ENCODE measurements around the gene RNU1-2. TPM values are rescaled to one million over a fixed set of nuclear protein-coding genes. Genes with fewer than 3 reads are reported as not detected.
"Not testable (repeated sequence)": the region's sequence is repeated elsewhere in the genome, so short reads cannot be mapped to it uniquely, and the experiment has no call there.

RNU1-2 gene
- total RNA-seq, 2 experiments from 2014 or later = 4,982 to 5,937 TPM

GRCh38 chr1:16893796-16894195 lies 2.0 kb upstream of the RNU1-2 start:
- H3K27me3 ChIP-seq (ENCODE audit: control insufficient read depth in 1 of 2, insufficient read depth in 2 of 2, low read length in 2 of 2); H3K9me3 Mint-ChIP-seq; H3K4me3 Mint-ChIP-seq; POLR2A ChIA-PET; intact Hi-C loops (cut with DNase I, micrococcal nuclease); H3K36me3 ChIP-seq (ENCODE audit: insufficient read depth, low read length); H3K27ac ChIP-seq (ENCODE audit: low read depth in 1 of 2, low read length in 2 of 2); CTCF ChIA-PET; ATAC-seq (ENCODE audit: poor library complexity); H3K9me3 ChIP-seq (ENCODE audit: control insufficient read depth in 1 of 2, insufficient read depth in 1 of 2, low read length in 2 of 2); DNase-seq; H3K27me3 Mint-ChIP-seq; H3K4me3 ChIP-seq (ENCODE audit: low read length): not testable (repeated sequence)
- H3K4me1 ChIP-seq (ENCODE audit: insufficient read depth, low read length) = peaks cover 32% of the 10 kb centered on the region
- peaks cover 55% of the 10 kb centered on the region for H3K4me1 Mint-ChIP-seq (ENCODE audit: low read depth)
- peaks cover 13% of the 10 kb centered on the region for H3K36me3 Mint-ChIP-seq (ENCODE audit: low read depth)
- peak overlapping the region; percentile 99 for H3K27ac Mint-ChIP-seq

GRCh38 chr1:16894338-16894737 lies 1.4 kb upstream of the RNU1-2 start:
- not testable (repeated sequence) for H3K36me3 ChIP-seq (ENCODE audit: insufficient read depth, low read length); H3K27ac ChIP-seq (ENCODE audit: low read depth in 1 of 2, low read length in 2 of 2)
- peaks cover 49% of the 10 kb centered on the region for H3K4me1 Mint-ChIP-seq (ENCODE audit: low read depth)

DNA sequence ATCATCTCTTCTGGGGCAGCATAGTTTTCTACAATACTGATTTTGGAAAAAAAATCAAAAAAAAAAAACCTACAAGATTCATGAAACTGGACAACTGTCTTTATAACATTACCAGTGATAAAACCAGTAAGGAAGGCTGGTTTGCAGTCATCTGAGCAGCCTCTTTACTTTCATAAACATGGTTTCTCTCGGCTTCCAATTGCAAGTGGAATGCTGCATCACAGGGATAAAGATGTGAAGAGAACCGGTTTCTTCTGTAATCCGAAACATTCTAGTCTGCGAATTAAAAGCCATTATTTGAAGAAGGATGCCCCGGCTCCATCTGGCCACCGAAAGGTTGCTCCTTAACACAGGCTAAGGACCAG lies 565 bp upstream of the RNU1-2 start:
- CTCF ChIA-PET; H3K36me3 ChIP-seq (ENCODE audit: insufficient read depth, low read length); H3K9me3 ChIP-seq (ENCODE audit: control insufficient read depth in 1 of 2, insufficient read depth in 1 of 2, low read length in 2 of 2); ATAC-seq (ENCODE audit: poor library complexity); H3K36me3 Mint-ChIP-seq (ENCODE audit: low read depth); H3K27me3 Mint-ChIP-seq; DNase-seq; intact Hi-C loops (cut with DNase I, micrococcal nuclease); H3K9me3 Mint-ChIP-seq; H3K27me3 ChIP-seq (ENCODE audit: control insufficient read depth in 1 of 2, insufficient read depth in 2 of 2, low read length in 2 of 2): not testable (repeated sequence)
- peak overlapping the region; percentile 54 for H3K4me3 ChIP-seq (ENCODE audit: low read length)
- POLR2A ChIA-PET = interaction anchor here (2.4 kb wide), 1 partner anchor 10 kb away, joined by 73 read pairs; no protein-coding TSS in a partner anchor
- peaks cover 40% of the 10 kb centered on the region for H3K4me1 Mint-ChIP-seq (ENCODE audit: low read depth)
- H3K27ac Mint-ChIP-seq = peak overlapping the region; percentile 99
- peaks cover 19% of the 10 kb centered on the region for H3K4me1 ChIP-seq (ENCODE audit: insufficient read depth, low read length)
- peak overlapping the region; percentile 70 to 96 for H3K27ac ChIP-seq (ENCODE audit: low read depth in 1 of 2, low read length in 2 of 2)
- peak overlapping the region; percentile 80 for H3K4me3 Mint-ChIP-seq

More at GRCh38 chr1:16894338-16894737, 1.4 kb upstream of the RNU1-2 start:
- Mint-ChIP-seq H3K4me3 (peak overlapping the region; percentile 43), H3K36me3 (ENCODE audit: low read depth) (peaks cover 12% of the 10 kb centered on the region), H3K27ac (peak overlapping the region; percentile 99)
- H3K4me3 ChIP-seq (ENCODE audit: low read length); POLR2A ChIA-PET; CTCF ChIA-PET; H3K9me3 Mint-ChIP-seq; ATAC-seq (ENCODE audit: poor library complexity); H3K9me3 ChIP-seq (ENCODE audit: control insufficient read depth in 1 of 2, insufficient read depth in 1 of 2, low read length in 2 of 2); H3K27me3 Mint-ChIP-seq; H3K27me3 ChIP-seq (ENCODE audit: control insufficient read depth in 1 of 2, insufficient read depth in 2 of 2, low read length in 2 of 2); intact Hi-C loops (cut with DNase I, micrococcal nuclease); DNase-seq: not testable (repeated sequence)
- H3K4me1 ChIP-seq (ENCODE audit: insufficient read depth, low read length) = peaks cover 27% of the 10 kb centered on the region

- peak in 12 of 14 experiments; percentile 35 to 89 (median 52) for DNase-seq
- H3K27ac ChIP-seq (ENCODE audit: low read depth in 1 of 2, low read length in 2 of 2) = peak overlapping the region; percentile 70 to 96
- H3K4me3 ChIP-seq (ENCODE audit: low read length) = peak overlapping the region; percentile 54
- H3K9me3 Mint-ChIP-seq; H3K36me3 ChIP-seq (ENCODE audit: insufficient read depth, low read length); H3K27me3 Mint-ChIP-seq; CTCF ChIA-PET; H3K36me3 Mint-ChIP-seq (ENCODE audit: low read depth); H3K27me3 ChIP-seq (ENCODE audit: control insufficient read depth in 1 of 2, insufficient read depth in 2 of 2, low read length in 2 of 2); H3K9me3 ChIP-seq (ENCODE audit: control insufficient read depth in 1 of 2, insufficient read depth in 1 of 2, low read length in 2 of 2): not testable (repeated sequence)
- Mint-ChIP-seq H3K27ac (peak overlapping the region; percentile 99), H3K4me3 (peak overlapping the region; percentile 80), H3K4me1 (ENCODE audit: low read depth) (peaks cover 44% of the 10 kb centered on the region)
- H3K4me1 ChIP-seq (ENCODE audit: insufficient read depth, low read length) = peaks cover 27% of the 10 kb centered on the region
- intact Hi-C loops (cut with DNase I, micrococcal nuclease) = loop anchor here (1.0 kb wide), 1 partner anchor 8 kb away; no protein-coding TSS in a partner anchor
- ATAC-seq (ENCODE audit: poor library complexity) = peak; percentile 11
- POLR2A ChIA-PET = interaction anchor here (0.7 to 2.4 kb wide), 6 partner anchors 9 to 283 kb away, joined by 3 to 73 read pairs (median 4); partner anchors contain the start of gene NBPF1
Observed at GRCh38 chr1:16896316-16897055, 706 bp downstream of the RNU1-2 start.

GRCh38 chr1:16897653-16898052 lies 1.9 kb downstream of the RNU1-2 start:
- POLR2A ChIA-PET; H3K27me3 ChIP-seq (ENCODE audit: control insufficient read depth in 1 of 2, insufficient read depth in 2 of 2, low read length in 2 of 2); H3K27me3 Mint-ChIP-seq; H3K4me3 ChIP-seq (ENCODE audit: low read length); DNase-seq; ATAC-seq (ENCODE audit: poor library complexity); H3K9me3 Mint-ChIP-seq; intact Hi-C loops (cut with DNase I, micrococcal nuclease); H3K36me3 Mint-ChIP-seq (ENCODE audit: low read depth); H3K36me3 ChIP-seq (ENCODE audit: insufficient read depth, low read length); H3K9me3 ChIP-seq (ENCODE audit: control insufficient read depth in 1 of 2, insufficient read depth in 1 of 2, low read length in 2 of 2); CTCF ChIA-PET; H3K27ac ChIP-seq (ENCODE audit: low read depth in 1 of 2, low read length in 2 of 2): not testable (repeated sequence)
- H3K4me1 ChIP-seq (ENCODE audit: insufficient read depth, low read length) = peaks cover 27% of the 10 kb centered on the region
- peak overlapping the region; percentile 99 for H3K27ac Mint-ChIP-seq
- H3K4me1 Mint-ChIP-seq (ENCODE audit: low read depth) = peaks cover 52% of the 10 kb centered on the region
- H3K4me3 Mint-ChIP-seq = peak overlapping the region; percentile 86

DNA sequence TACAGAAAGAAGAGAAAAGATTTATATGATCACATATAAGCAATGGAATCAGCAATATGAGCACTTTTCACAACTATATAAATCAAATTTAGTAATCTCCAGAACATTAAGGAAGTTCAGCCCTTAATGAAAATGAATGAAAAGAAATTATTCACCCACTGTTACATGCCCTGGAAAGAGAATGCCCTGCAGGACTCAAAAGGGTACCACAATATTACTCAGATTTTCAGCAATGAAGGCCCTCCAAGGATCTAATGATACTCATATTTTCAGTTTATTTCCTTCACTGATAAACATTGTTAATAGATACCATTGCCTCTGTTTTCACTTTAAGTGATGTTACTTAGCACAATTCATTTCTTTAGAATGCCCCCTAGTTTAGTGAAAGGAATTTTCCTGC lies 2.5 kb downstream of the RNU1-2 start:
- H3K36me3 Mint-ChIP-seq (ENCODE audit: low read depth); H3K27me3 ChIP-seq (ENCODE audit: control insufficient read depth in 1 of 2, insufficient read depth in 2 of 2, low read length in 2 of 2); H3K4me3 ChIP-seq (ENCODE audit: low read length); H3K9me3 ChIP-seq (ENCODE audit: control insufficient read depth in 1 of 2, insufficient read depth in 1 of 2, low read length in 2 of 2); intact Hi-C loops (cut with DNase I, micrococcal nuclease); H3K36me3 ChIP-seq (ENCODE audit: insufficient read depth, low read length); H3K27ac ChIP-seq (ENCODE audit: low read depth in 1 of 2, low read length in 2 of 2); H3K27me3 Mint-ChIP-seq; H3K9me3 Mint-ChIP-seq; POLR2A ChIA-PET; ATAC-seq (ENCODE audit: poor library complexity); DNase-seq: not testable (repeated sequence)
- Mint-ChIP-seq H3K27ac (peak overlapping the region; percentile 99), H3K4me1 (ENCODE audit: low read depth) (peaks cover 58% of the 10 kb centered on the region), H3K4me3 (peak overlapping the region; percentile 86)
- CTCF ChIA-PET = interaction anchor here (0.7 kb wide), 1 partner anchor 16 kb away, joined by 3 read pairs; no protein-coding TSS in a partner anchor
- peaks cover 33% of the 10 kb centered on the region for H3K4me1 ChIP-seq (ENCODE audit: insufficient read depth, low read length)

- CTCF ChIA-PET = interaction anchor here (0.7 kb wide), 1 partner anchor 16 kb away, joined by 3 read pairs; no protein-coding TSS in a partner anchor
- intact Hi-C loops (cut with DNase I, micrococcal nuclease); ATAC-seq (ENCODE audit: poor library complexity): not testable (repeated sequence)
Observed at GRCh38 chr1:16899020-16899419, 3.2 kb downstream of the RNU1-2 start.

More at GRCh38 chr1:16899020-16899419, 3.2 kb downstream of the RNU1-2 start:
- not testable (repeated sequence) for DNase-seq; H3K9me3 Mint-ChIP-seq; H3K27ac Mint-ChIP-seq; H3K4me3 Mint-ChIP-seq; H3K36me3 ChIP-seq (ENCODE audit: insufficient read depth, low read length); H3K27ac ChIP-seq (ENCODE audit: low read depth in 1 of 2, low read length in 2 of 2); H3K27me3 ChIP-seq (ENCODE audit: control insufficient read depth in 1 of 2, insufficient read depth in 2 of 2, low read length in 2 of 2); H3K27me3 Mint-ChIP-seq; H3K9me3 ChIP-seq (ENCODE audit: control insufficient read depth in 1 of 2, insufficient read depth in 1 of 2, low read length in 2 of 2); H3K4me3 ChIP-seq (ENCODE audit: low read length)
- peaks cover 65% of the 10 kb centered on the region for H3K4me1 Mint-ChIP-seq (ENCODE audit: low read depth)
- POLR2A ChIA-PET = interaction anchor here (0.6 to 1.7 kb wide), 2 partner anchors 10 to 61 kb away, joined by 3 to 5 read pairs; no protein-coding TSS in a partner anchor
- peaks cover 14% of the 10 kb centered on the region for H3K36me3 Mint-ChIP-seq (ENCODE audit: low read depth)
- peaks cover 39% of the 10 kb centered on the region for H3K4me1 ChIP-seq (ENCODE audit: insufficient read depth, low read length)

All from CD4-positive, alpha-beta T cell (primary cell).